Measurements from ENCODE around the gene FBXO24. TPM values are rescaled to one million over a fixed set of nuclear protein-coding genes. Genes with fewer than 3 reads are reported as not detected.

FBXO24 gene
- total RNA-seq, 2 experiments from 2014 or later, result 0.16 to 1.7 TPM

- Histone ChIP-seq H3K4me3 (ENCODE audit: low read depth, low read length, poor library complexity, severe bottlenecking) (no peak overlapping the region), H3K79me2 (ENCODE audit: insufficient read depth, low read depth, low read length) (peaks cover 5% of the 10 kb centered on the region; the same call in 1 of the 2 replicates), H3K9me2 (ENCODE audit: insufficient read depth, low read length) (no peaks in the 10 kb centered on the region), H4K20me1 (ENCODE audit: insufficient read depth, low read length) (no peaks in the 10 kb centered on the region), H3K36me3 (ENCODE audit: insufficient read depth, low read length) (no peaks in the 10 kb centered on the region), H3K4me2 (ENCODE audit: low read length) (no peak overlapping the region), H3K4me1 (ENCODE audit: insufficient read depth, low read length, poor library complexity, severe bottlenecking) (peaks cover 4% of the 10 kb centered on the region), H3K27ac (ENCODE audit: low read depth, low read length, poor library complexity, severe bottlenecking) (no peak overlapping the region), H3K9me3 (ENCODE audit: low read length) (no peaks in the 10 kb centered on the region), H2AFZ (ENCODE audit: low read length) (no peak overlapping the region)
- CTCF ChIA-PET (ENCODE audit: unreplicated experiment), result interaction anchor here (0.6 kb wide), 1 partner anchor 102 kb away, joined by 3 read pairs; no protein-coding TSS in a partner anchor
- no TSS peak for BruUV-seq (replicated peaks)
- TF ChIP-seq EZH2phosphoT487 (IDR thresholded peaks at IDR 0.05; ENCODE audit: borderline replicate concordance, low read depth, low read length), result no peak
- TF ChIP-seq CTCF (conservative IDR thresholded peaks at IDR 0.05; ENCODE audit: low read length), result no peak
- POLR2A ChIA-PET, result interaction anchor here (0.6 to 0.7 kb wide), 2 partner anchors 9 to 27 kb away, joined by 3 to 10 read pairs; no protein-coding TSS in a partner anchor
- intact Hi-C loops (cut with micrococcal nuclease; ENCODE audit: unreplicated experiment), result no loop called here
- DNase-seq (ENCODE audit: low spot score), result no peak
Observed at GRCh38 chr7:100590077-100590737, 4.1 kb downstream of the FBXO24 start.

GRCh38 chr7:100591596-100591995, 5.5 kb downstream of the FBXO24 start:
- Histone ChIP-seq H4K20me1 (ENCODE audit: insufficient read depth, low read length) (no peaks in the 10 kb centered on the region), H3K9me2 (ENCODE audit: insufficient read depth, low read length) (no peaks in the 10 kb centered on the region), H3K9me3 (ENCODE audit: low read length) (no peaks in the 10 kb centered on the region), H3K4me2 (ENCODE audit: low read length) (no peak overlapping the region), H3K4me1 (ENCODE audit: insufficient read depth, low read length, poor library complexity, severe bottlenecking) (peaks cover 4% of the 10 kb centered on the region), H2AFZ (ENCODE audit: low read length) (no peak overlapping the region), H3K27ac (ENCODE audit: low read depth, low read length, poor library complexity, severe bottlenecking) (no peak overlapping the region), H3K4me3 (ENCODE audit: low read depth, low read length, poor library complexity, severe bottlenecking) (no peak overlapping the region), H3K79me2 (ENCODE audit: insufficient read depth, low read depth, low read length) (no peaks in the 10 kb centered on the region), H3K36me3 (ENCODE audit: insufficient read depth, low read length) (no peaks in the 10 kb centered on the region)
- TF ChIP-seq EZH2phosphoT487 (IDR thresholded peaks at IDR 0.05; ENCODE audit: borderline replicate concordance, low read depth, low read length) (no peak), CTCF (conservative IDR thresholded peaks at IDR 0.05; ENCODE audit: low read length) (no peak)
- POLR2A ChIA-PET, result interaction anchor here (0.6 kb wide), 1 partner anchor 273 kb away, joined by 4 read pairs; no protein-coding TSS in a partner anchor
- intact Hi-C loops (cut with micrococcal nuclease; ENCODE audit: unreplicated experiment), result no loop called here
- BruUV-seq (replicated peaks), result no TSS peak
- CTCF ChIA-PET (ENCODE audit: unreplicated experiment), result no interaction called here
- no peak for DNase-seq (ENCODE audit: low spot score)

GRCh38 chr7:100595188-100595587, 9.1 kb downstream of the FBXO24 start:
- no TSS peak for BruUV-seq (replicated peaks)
- no peaks in the 10 kb centered on the region for H3K36me3 ChIP-seq (ENCODE audit: insufficient read depth, low read length)
- H2AFZ ChIP-seq (ENCODE audit: low read length), result no peak overlapping the region
- no peak overlapping the region for H3K4me2 ChIP-seq (ENCODE audit: low read length)
- H3K9me2 ChIP-seq (ENCODE audit: insufficient read depth, low read length), result no peaks in the 10 kb centered on the region
- ChIA-PET POLR2A (interaction anchor here (0.6 to 2.2 kb wide), 2 partner anchors 10 to 13 kb away, joined by 3 to 12 read pairs; partner anchors contain the start of genes FBXO24 and LRCH4), CTCF (ENCODE audit: unreplicated experiment) (no interaction called here)
- H3K9me3 ChIP-seq (ENCODE audit: low read length), result no peaks in the 10 kb centered on the region
- H3K4me3 ChIP-seq (ENCODE audit: low read depth, low read length, poor library complexity, severe bottlenecking), result no peak overlapping the region
- no peaks in the 10 kb centered on the region for H4K20me1 ChIP-seq (ENCODE audit: insufficient read depth, low read length)
- TF ChIP-seq EZH2phosphoT487 (IDR thresholded peaks at IDR 0.05; ENCODE audit: borderline replicate concordance, low read depth, low read length) (no peak), CTCF (conservative IDR thresholded peaks at IDR 0.05; ENCODE audit: low read length) (no peak)
- H3K27ac ChIP-seq (ENCODE audit: low read depth, low read length, poor library complexity, severe bottlenecking), result no peak overlapping the region
- DNase-seq (ENCODE audit: low spot score), result no peak
- H3K79me2 ChIP-seq (ENCODE audit: insufficient read depth, low read depth, low read length), result no peaks in the 10 kb centered on the region
- no peaks in the 10 kb centered on the region for H3K4me1 ChIP-seq (ENCODE audit: insufficient read depth, low read length, poor library complexity, severe bottlenecking)
- intact Hi-C loops (cut with micrococcal nuclease; ENCODE audit: unreplicated experiment), result no loop called here
